Fibroblast of skin of back (primary cell): Measurements from ENCODE around the gene TNFAIP8.
A peak's percentile ranks its signal among the peaks of the same experiment; 100 is the strongest.

Source experiments
- DNase-seq: peaks from one replicate; pipeline ENCODE4 v3.0.0-alpha.2; 2013

TNFAIP8 gene

GRCh38 chr5:119371146-119371545, 15.3 kb downstream of the TNFAIP8 start:
- DNase-seq: no peak

GRCh38 chr5:119373449-119373858, 17.6 kb downstream of the TNFAIP8 start:
- no peak for DNase-seq

DNA sequence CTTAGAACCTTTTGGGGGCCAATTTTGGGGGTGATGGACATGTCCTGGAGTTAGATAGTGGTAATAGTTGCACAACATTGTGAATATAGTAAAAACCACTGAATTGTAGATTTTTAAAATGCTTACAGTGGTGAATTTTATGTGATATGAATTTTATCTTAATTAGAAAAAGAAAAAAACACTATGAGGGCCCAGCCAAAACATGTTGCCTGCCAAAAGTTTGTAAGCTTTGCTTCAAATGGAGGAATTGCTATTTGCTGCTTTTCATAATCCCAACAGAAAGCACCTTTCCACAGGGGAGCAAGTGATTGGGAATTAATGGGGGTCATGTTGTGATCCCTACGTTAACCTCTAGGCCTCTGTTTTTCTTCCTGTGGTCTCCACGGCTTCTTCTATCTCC, 19.1 kb downstream of the TNFAIP8 start:
- no peak for DNase-seq

DNA sequence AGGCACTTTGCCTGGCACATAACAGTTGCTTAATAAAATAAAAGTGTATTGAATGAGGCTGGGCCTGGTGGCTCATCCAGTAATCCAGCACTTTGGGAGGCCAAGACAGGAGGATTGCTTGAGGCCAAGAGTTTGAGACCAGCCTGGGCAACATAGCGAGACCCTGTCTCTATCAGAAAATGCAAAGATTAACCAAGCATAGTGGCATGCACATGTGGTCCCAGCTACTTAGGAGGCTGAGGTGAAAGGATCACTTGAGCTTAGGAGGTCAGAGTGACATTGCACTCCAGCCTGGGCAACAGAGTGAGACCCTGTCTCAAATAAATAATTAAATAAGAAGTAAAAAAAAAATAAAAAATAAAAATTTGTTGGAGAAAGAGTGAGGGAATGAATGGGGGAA, 21.2 kb downstream of the TNFAIP8 start:
- no peak for DNase-seq

DNA sequence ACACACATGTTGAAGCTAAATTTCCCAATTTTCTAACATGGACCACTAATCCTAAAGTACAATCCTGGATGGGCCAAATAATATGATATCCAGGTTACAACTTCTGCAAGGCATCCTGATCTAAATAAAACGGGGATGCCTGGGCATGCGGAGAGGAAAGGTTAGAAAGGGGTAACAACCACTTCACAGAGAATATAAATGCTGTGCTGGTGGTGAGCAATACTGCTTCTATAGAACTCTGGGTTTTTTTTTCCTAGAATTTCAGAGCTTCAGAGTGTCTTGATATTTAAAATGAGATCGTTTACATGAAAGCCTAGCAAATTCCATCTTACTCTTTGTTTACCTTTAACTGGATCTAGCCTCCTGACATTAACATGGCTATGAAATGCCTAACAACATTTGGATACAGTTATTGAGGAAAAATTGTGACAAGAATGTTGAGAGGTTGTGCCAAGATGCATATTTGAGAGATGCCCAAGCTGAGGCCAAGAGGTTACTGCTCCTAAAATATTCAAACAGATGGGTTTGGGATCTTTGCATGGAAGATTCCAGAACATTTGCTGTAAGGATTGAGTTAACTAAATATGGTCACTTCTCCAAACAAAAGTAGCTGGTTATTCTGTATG, 22.4 kb downstream of the TNFAIP8 start:
- peak; percentile 72 for DNase-seq

DNA sequence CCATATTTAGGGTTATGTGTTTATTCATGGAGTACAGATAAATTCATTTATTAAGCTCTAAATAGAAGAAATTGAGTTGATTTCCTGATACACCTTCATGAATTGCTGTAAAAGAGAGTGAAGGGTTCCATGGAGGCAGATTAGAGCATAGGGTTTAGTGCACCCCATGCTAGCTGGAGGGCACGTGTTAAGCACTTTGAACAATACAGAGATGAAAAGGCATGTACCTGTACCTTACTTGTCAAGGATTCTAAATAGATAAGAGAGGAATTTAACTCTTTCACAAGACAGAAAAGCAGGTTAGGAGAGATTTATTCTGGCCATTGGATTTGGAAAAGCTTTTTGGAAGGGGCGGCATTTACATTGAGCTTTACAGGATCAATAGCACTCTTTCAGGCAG, 23.3 kb downstream of the TNFAIP8 start:
- no peak for DNase-seq

DNA sequence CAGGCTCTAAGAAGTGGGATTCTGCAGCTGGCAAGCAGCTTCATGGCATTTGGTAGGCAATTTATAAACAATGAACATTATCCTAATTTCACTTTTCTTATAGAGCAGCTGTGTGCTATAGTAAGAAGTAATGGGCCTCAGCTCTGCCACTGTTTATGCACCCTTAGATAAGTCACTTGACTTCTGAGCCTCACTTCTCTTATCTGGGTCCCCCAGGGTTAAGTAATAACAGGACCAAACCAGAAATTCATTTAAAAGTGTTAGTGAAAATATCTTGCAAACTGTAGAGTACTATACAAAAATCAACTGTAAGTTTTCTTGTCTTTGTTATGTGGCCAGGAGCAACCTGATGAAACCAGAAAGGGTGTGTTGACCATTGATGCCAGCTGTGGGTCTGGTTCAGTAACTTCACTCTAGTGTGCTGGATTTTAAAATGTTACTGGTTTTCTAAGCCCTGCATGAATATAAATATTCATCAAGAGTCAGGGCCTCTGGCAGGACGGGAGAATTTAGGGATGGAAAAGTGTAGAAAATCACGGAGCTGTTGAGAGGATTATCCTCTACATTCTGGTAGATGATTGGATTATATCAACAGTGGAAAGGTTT, 24.2 kb downstream of the TNFAIP8 start:
- no peak for DNase-seq

DNA sequence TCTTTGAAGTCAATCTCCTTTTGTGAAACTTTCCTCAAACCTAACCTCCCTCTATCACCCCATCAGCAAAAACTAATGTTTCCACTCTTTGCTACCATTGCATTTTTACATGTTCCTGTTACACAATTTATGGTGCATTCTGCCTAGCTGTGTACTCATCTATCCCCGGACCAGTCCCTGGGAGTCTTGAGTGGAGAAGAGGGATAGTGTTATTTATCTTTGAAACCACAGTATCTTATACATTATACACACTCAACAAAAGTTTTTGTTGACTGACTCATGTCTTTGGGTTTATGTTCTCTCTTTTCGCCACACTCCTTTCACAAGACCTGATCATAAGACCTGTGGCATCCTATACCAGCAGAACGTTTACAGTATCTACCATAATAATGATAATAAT, 26.4 kb downstream of the TNFAIP8 start:
- DNase-seq: no peak

- DNase-seq: no peak
Observed at GRCh38 chr5:119383008-119383407, 27.2 kb downstream of the TNFAIP8 start.

- no peak for DNase-seq
Observed at GRCh38 chr5:119385136-119385535, 29.3 kb downstream of the TNFAIP8 start.

- DNase-seq: no peak
Observed at GRCh38 chr5:119385536-119386128, 29.8 kb downstream of the TNFAIP8 start.

DNA sequence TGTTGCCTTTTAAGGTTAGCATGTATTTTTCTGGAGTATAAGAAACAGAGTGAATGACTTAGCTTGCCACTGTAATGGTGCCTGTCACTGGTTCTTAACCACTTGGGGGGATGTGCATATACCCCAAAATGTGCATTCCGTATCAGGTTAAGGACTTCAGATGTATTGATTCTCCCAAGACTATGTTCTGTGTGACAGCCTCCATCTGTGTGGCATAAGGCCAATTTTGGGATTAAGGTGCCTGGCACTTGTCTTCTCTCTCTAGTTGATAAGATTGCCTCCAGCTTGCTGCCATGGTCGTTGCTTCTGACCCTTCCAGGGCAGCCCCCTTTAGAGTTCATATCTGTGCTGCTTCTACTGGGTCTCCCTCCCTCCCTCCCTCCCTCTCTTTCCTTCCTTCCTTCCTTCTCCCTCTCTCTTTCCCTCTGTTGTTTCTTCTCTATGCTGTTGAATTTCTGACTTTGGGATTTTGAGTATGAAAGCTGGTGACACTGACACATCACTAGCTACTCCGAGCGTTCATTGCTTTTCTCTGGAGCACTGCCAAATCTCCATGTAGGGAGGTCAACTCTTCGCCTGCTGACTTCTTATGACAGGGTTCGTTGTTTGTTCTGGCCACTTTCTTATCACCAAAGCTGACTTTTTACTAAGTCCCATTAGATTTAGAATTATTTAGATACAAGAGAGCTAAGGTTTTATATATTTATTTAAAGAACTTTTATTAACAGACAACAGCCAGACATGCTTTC, 31.0 kb downstream of the TNFAIP8 start:
- peak; percentile 36 for DNase-seq

DNA sequence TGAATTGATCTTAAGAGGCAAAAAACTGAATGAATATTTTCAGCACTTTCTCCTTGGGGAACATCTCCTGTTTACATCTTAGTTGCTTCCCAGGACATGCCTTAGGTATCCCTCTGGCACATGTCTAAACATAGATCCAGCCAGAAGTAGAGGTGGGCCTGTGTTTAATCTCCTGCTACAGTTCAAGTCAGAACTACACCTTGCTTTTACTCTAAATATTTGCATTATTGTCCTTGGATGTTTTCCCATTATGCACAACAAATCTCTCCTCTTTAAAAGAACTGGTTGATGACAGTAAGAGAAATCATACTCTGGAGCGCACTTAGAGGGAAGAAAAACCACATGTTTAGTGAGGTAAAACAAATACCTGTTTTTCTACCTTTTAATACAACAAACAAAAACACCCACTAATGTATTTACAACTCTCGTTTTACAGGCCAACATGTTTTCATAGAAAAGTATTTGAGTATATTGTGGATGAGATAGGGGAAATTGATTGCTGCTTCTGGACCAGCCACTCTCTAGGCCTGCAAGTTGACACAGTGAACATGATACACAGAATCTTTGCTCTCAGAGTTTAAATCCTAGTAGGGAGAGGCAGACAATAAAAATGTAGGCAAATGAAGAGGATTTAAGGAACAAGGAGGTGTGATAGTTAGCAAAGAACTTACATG, 32.3 kb downstream of the TNFAIP8 start:
- no peak for DNase-seq

GRCh38 chr5:119388619-119389190, 32.9 kb downstream of the TNFAIP8 start:
- DNase-seq: no peak

GRCh38 chr5:119389288-119390030, 33.6 kb downstream of the TNFAIP8 start:
- DNase-seq: no peak

DNA sequence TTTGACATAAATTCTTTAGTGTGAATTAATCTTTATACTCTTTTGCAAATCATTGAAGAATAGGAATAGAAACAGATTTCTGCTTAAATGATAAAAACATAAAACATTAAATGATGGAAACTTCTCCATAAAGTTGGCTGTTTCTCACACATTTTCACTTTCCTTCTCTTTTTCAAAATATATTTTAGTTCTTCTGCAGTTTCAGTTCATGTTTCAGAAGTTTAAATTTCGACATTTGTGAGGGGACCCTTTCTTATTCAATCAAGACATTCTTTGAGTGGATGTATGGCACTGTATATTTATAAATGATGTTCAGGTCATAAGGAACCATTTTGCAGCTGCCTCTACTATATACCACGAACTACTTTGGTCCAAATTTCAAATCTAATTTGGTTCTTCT, 34.6 kb downstream of the TNFAIP8 start:
- DNase-seq: no peak

- no peak for DNase-seq
Observed at GRCh38 chr5:119393201-119393691, 37.4 kb downstream of the TNFAIP8 start.

DNA sequence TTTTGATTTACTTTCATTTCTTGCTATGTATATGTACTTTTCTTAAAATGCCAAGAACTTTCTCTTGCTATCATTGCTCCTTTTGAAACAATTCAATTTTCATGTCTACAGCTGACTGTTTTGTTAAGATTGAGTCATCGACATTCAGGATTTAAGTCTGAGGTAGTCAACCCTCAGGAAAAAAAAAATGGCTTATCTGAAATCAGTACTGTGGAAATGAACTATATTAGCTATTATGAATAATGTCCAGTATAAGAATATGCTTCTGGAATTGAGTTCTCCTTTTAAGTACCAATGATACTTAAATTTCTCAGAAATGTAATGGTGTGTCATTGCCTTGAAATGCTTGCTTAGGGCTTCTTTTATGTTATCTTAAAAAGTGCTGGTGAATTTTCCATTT, 37.9 kb downstream of the TNFAIP8 start:
- DNase-seq: peak; percentile 77

GRCh38 chr5:119395080-119395836, 39.4 kb downstream of the TNFAIP8 start:
- no peak for DNase-seq

DNA sequence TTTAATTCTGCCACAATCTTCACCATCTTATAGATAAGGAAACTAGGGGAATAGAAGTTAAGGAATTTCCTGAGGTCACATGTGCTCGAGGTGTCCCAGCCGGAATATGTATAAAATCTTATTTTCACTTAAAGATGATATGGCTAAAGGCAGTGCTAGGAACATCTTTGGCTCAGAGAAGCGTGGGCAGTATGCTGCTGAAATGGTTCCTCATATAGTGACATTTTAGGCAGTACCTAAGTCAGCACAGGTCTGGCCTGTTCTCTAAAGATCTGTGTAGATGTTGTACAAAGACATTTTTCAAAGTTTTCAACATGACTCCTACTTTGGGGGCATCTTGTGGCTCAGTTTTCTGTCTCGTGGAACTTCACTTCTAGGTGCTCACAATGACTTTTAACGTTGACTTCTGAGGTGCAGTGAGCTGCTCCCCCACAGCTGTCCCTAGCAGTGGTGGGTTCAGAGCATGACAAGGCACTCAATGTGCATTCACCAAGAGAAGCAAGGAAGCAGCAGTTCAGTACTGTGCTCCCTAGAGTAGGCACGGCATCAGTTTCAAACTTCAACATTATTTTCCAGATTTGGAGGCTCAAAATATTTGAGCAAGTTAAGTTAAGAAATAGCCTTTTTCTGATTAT, 40.3 kb downstream of the TNFAIP8 start:
- DNase-seq: no peak
